ENCODE data around the gene IL10RA. TPM values are rescaled to one million over a fixed set of nuclear protein-coding genes. Genes with fewer than 3 reads are reported as not detected.
A peak's percentile ranks its signal among the peaks of the same experiment; 100 is the strongest.

IL10RA gene
- total RNA-seq, 2 experiments from 2014 or later, result 161 to 187 TPM

GRCh38 chr11:117998664-117999353, 12.6 kb downstream of the IL10RA start:
- CTCF ChIA-PET, result interaction anchor here (0.9 to 5.7 kb wide), 10 partner anchors 11 to 184 kb away, joined by 3 to 42 read pairs (median 10); partner anchors contain the start of gene IL10RA
- Mint-ChIP-seq H3K36me3 (ENCODE audit: low read depth) (peaks cover 90% of the 10 kb centered on the region), H3K27ac (peak overlapping the region; percentile 79), H3K27me3 (no peaks in the 10 kb centered on the region), H3K9me3 (peaks cover 6% of the 10 kb centered on the region), H3K4me1 (peaks cover 96% of the 10 kb centered on the region), H3K4me3 (no peak overlapping the region)
- DNase-seq, result no peak
- POLR2A ChIA-PET, result no interaction called here

- Mint-ChIP-seq H3K9me3 (peaks cover 11% of the 10 kb centered on the region), H3K36me3 (ENCODE audit: low read depth) (peaks cover 90% of the 10 kb centered on the region), H3K4me1 (peaks cover 97% of the 10 kb centered on the region), H3K4me3 (no peak overlapping the region), H3K27me3 (no peaks in the 10 kb centered on the region), H3K27ac (peak overlapping the region; percentile 90)
- no peak for DNase-seq
- POLR2A ChIA-PET, result no interaction called here
- CTCF ChIA-PET, result interaction anchor here (0.7 to 5.5 kb wide), 5 partner anchors 12 to 185 kb away, joined by 3 to 40 read pairs (median 4); partner anchors contain the start of gene IL10RA
These were observed 13.3 kb downstream of the IL10RA start for GRCh38 chr11:117999354-117999993.

DNA sequence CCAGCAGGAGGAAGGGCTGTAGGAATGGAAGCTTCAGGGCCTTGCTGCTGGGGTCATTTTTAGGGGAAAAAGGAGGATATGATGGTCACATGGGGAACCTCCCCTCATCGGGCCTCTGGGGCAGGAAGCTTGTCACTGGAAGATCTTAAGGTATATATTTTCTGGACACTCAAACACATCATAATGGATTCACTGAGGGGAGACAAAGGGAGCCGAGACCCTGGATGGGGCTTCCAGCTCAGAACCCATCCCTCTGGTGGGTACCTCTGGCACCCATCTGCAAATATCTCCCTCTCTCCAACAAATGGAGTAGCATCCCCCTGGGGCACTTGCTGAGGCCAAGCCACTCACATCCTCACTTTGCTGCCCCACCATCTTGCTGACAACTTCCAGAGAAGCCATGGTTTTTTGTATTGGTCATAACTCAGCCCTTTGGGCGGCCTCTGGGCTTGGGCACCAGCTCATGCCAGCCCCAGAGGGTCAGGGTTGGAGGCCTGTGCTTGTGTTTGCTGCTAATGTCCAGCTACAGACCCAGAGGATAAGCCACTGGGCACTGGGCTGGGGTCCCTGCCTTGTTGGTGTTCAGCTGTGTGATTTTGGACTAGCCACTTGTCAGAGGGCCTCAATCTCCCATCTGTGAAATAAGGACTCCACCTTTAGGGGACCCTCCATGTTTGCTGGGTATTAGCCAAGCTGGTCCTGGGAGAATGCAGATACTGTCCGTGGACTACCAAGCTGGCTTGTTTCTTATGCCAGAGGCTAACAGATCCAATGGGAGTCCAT, 14.1 kb downstream of the IL10RA start:
- no peak for DNase-seq
- no peaks in the 10 kb centered on the region for H3K27me3 Mint-ChIP-seq
- peaks cover 12% of the 10 kb centered on the region for H3K9me3 Mint-ChIP-seq
- CTCF ChIA-PET, result interaction anchor here (0.7 to 5.7 kb wide), 8 partner anchors 13 to 185 kb away, joined by 3 to 40 read pairs (median 4); partner anchors contain the start of gene IL10RA
- H3K4me3 Mint-ChIP-seq, result no peak overlapping the region
- H3K27ac Mint-ChIP-seq, result peak overlapping the region; percentile 90
- H3K4me1 Mint-ChIP-seq, result peaks cover 97% of the 10 kb centered on the region
- POLR2A ChIA-PET, result no interaction called here
- peaks cover 87% of the 10 kb centered on the region for H3K36me3 Mint-ChIP-seq (ENCODE audit: low read depth)

DNA sequence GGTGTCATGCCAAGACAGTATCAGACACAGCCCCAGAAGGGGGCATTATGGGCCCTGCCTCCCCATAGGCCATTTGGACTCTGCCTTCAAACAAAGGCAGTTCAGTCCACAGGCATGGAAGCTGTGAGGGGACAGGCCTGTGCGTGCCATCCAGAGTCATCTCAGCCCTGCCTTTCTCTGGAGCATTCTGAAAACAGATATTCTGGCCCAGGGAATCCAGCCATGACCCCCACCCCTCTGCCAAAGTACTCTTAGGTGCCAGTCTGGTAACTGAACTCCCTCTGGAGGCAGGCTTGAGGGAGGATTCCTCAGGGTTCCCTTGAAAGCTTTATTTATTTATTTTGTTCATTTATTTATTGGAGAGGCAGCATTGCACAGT, 14.6 kb downstream of the IL10RA start:
- Mint-ChIP-seq H3K27me3 (no peaks in the 10 kb centered on the region), H3K27ac (peak overlapping the region; percentile 90), H3K4me3 (no peak overlapping the region), H3K9me3 (peaks cover 17% of the 10 kb centered on the region), H3K36me3 (ENCODE audit: low read depth) (peaks cover 85% of the 10 kb centered on the region), H3K4me1 (peaks cover 97% of the 10 kb centered on the region)
- ChIA-PET CTCF (interaction anchor here (1.2 to 5.7 kb wide), 5 partner anchors 13 to 51 kb away, joined by 3 to 40 read pairs (median 25); partner anchors contain the start of gene IL10RA), POLR2A (interaction anchor here (1.5 kb wide), 2 partner anchors 13 to 50 kb away, joined by 6 to 8 read pairs; no protein-coding TSS in a partner anchor)
- no peak for DNase-seq

- Mint-ChIP-seq H3K9me3 (peaks cover 17% of the 10 kb centered on the region), H3K27me3 (no peaks in the 10 kb centered on the region), H3K36me3 (ENCODE audit: low read depth) (peaks cover 82% of the 10 kb centered on the region), H3K27ac (peak overlapping the region; percentile 90), H3K4me1 (peaks cover 99% of the 10 kb centered on the region), H3K4me3 (peak overlapping the region; percentile 58)
- peak; percentile 66 for DNase-seq
- CTCF ChIA-PET, result interaction anchor here (0.6 to 5.7 kb wide), 8 partner anchors 14 to 54 kb away, joined by 3 to 40 read pairs (median 8); partner anchors contain the start of gene IL10RA
- POLR2A ChIA-PET, result interaction anchor here (0.6 to 2.1 kb wide), 7 partner anchors 14 to 51 kb away, joined by 3 to 8 read pairs (median 3); no protein-coding TSS in a partner anchor
These were observed 15.3 kb downstream of the IL10RA start for GRCh38 chr11:118001494-118001971.

GRCh38 chr11:118002010-118002540, 15.9 kb downstream of the IL10RA start:
- H3K27me3 Mint-ChIP-seq, result no peaks in the 10 kb centered on the region
- peaks cover 17% of the 10 kb centered on the region for H3K9me3 Mint-ChIP-seq
- peak; percentile 71 for DNase-seq
- peak overlapping the region; percentile 90 for H3K27ac Mint-ChIP-seq
- ChIA-PET CTCF (interaction anchor here (0.6 to 5.7 kb wide), 8 partner anchors 10 to 185 kb away, joined by 3 to 40 read pairs (median 9); partner anchors contain the start of gene IL10RA), POLR2A (interaction anchor here (0.7 to 2.1 kb wide), 8 partner anchors 15 to 51 kb away, joined by 3 to 8 read pairs (median 3); partner anchors contain the start of gene IL10RA)
- peak overlapping the region; percentile 58 for H3K4me3 Mint-ChIP-seq
- peaks cover 100% of the 10 kb centered on the region for H3K4me1 Mint-ChIP-seq
- H3K36me3 Mint-ChIP-seq (ENCODE audit: low read depth), result peaks cover 78% of the 10 kb centered on the region

DNA sequence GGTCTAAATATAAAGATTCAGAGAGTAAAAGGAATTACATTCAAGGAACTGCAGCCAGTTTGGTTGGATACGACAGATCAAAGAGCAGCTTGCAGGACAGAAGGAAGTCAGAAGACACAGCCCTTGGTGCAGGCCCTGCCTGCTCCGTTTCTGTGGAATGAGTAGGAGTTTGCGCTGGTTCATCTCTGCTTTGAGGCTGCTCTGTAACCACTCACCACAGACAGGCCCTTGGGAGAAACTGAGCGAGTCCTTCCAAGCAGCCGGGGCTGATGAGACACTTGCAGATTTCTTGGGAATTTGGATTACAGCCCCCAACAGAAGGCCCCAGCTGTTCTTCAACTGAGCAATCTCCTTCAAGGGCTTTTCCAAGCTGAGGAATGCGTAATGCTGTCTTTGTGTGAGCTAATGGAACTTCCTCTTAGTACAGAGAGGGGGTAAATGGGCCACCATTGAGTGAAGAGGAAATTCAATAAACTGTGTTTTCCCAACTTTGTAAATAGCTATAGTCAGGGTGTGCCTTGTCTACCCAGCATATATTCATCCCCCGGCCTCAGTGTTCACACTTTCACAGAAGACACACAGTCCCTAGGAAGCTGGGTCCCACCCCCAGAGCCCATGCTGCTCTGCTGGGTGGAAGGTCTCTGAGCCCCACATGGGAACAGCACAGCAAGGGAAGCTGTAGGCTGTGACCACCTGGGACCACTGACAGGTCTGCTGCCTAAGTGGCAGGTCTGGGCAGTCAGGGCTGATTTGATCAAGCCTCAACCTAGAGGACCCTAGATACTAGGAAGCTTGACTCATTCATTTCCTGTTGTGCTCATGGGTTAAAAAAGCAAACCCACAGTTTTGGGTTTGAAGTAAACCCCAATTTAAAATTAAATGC, 16.6 kb downstream of the IL10RA start:
- DNase-seq, result peak; percentile 60
- CTCF ChIA-PET, result interaction anchor here (0.9 to 5.7 kb wide), 7 partner anchors 9 to 186 kb away, joined by 3 to 40 read pairs (median 12); partner anchors contain the start of gene IL10RA
- Mint-ChIP-seq H3K36me3 (ENCODE audit: low read depth) (peaks cover 71% of the 10 kb centered on the region), H3K27ac (peak overlapping the region; percentile 90), H3K4me3 (peak overlapping the region; percentile 58), H3K27me3 (no peaks in the 10 kb centered on the region), H3K4me1 (peaks cover 100% of the 10 kb centered on the region), H3K9me3 (peaks cover 17% of the 10 kb centered on the region)
- POLR2A ChIA-PET, result interaction anchor here (0.7 to 2.1 kb wide), 5 partner anchors 15 to 52 kb away, joined by 3 to 8 read pairs (median 3); partner anchors contain the start of gene IL10RA

GRCh38 chr11:118003456-118003855, 17.3 kb downstream of the IL10RA start:
- H3K4me3 Mint-ChIP-seq, result peak overlapping the region; percentile 58
- peaks cover 17% of the 10 kb centered on the region for H3K9me3 Mint-ChIP-seq
- ChIA-PET POLR2A (no interaction called here), CTCF (interaction anchor here (1.1 to 5.7 kb wide), 5 partner anchors 12 to 56 kb away, joined by 3 to 40 read pairs (median 25); partner anchors contain the start of gene IL10RA)
- peak overlapping the region; percentile 90 for H3K27ac Mint-ChIP-seq
- H3K4me1 Mint-ChIP-seq, result peaks cover 100% of the 10 kb centered on the region
- peaks cover 65% of the 10 kb centered on the region for H3K36me3 Mint-ChIP-seq (ENCODE audit: low read depth)
- no peak for DNase-seq
- no peaks in the 10 kb centered on the region for H3K27me3 Mint-ChIP-seq

GRCh38 chr11:118004543-118005223, 18.5 kb downstream of the IL10RA start:
- no peaks in the 10 kb centered on the region for H3K27me3 Mint-ChIP-seq
- H3K36me3 Mint-ChIP-seq (ENCODE audit: low read depth), result peaks cover 54% of the 10 kb centered on the region
- peaks cover 100% of the 10 kb centered on the region for H3K4me1 Mint-ChIP-seq
- peaks cover 17% of the 10 kb centered on the region for H3K9me3 Mint-ChIP-seq
- no peak for DNase-seq
- peak overlapping the region; percentile 90 for H3K27ac Mint-ChIP-seq
- POLR2A ChIA-PET, result no interaction called here
- CTCF ChIA-PET, result interaction anchor here (0.9 to 5.7 kb wide), 8 partner anchors 11 to 50 kb away, joined by 3 to 39 read pairs (median 4); no protein-coding TSS in a partner anchor
- H3K4me3 Mint-ChIP-seq, result no peak overlapping the region

GRCh38 chr11:118005224-118006152, 19.3 kb downstream of the IL10RA start:
- no peak for DNase-seq
- H3K4me3 Mint-ChIP-seq, result no peak overlapping the region
- peaks cover 100% of the 10 kb centered on the region for H3K4me1 Mint-ChIP-seq
- ChIA-PET POLR2A (no interaction called here), CTCF (interaction anchor here (0.9 to 5.7 kb wide), 9 partner anchors 10 to 51 kb away, joined by 3 to 39 read pairs (median 4); no protein-coding TSS in a partner anchor)
- H3K36me3 Mint-ChIP-seq (ENCODE audit: low read depth), result peaks cover 46% of the 10 kb centered on the region
- peak overlapping the region; percentile 90 for H3K27ac Mint-ChIP-seq
- H3K27me3 Mint-ChIP-seq, result no peaks in the 10 kb centered on the region
- peaks cover 17% of the 10 kb centered on the region for H3K9me3 Mint-ChIP-seq

Measured in activated CD4-positive, alpha-beta T cell treated with anti-CD3 and anti-CD28 coated beads, Interleukin-2, amount 10 ng/mL, durations not matched to agents 7 days and 5 days (primary cell).